Inflammatory macrophage treated with lipopolysaccharide for 1 hour (primary cell): ENCODE data around the gene LRRN4CL.
A peak's percentile ranks its signal among the peaks of the same experiment; 100 is the strongest.
"Not testable (repeated sequence)": the region's sequence is repeated elsewhere in the genome, so short reads cannot be mapped to it uniquely, and the experiment has no call there.

ENCODE experiments used
- DNase-seq, 2 donors: peaks; one replicate each; pipeline ENCODE4 v3.0.0-alpha.2; 2020 to 2022

LRRN4CL gene

DNA sequence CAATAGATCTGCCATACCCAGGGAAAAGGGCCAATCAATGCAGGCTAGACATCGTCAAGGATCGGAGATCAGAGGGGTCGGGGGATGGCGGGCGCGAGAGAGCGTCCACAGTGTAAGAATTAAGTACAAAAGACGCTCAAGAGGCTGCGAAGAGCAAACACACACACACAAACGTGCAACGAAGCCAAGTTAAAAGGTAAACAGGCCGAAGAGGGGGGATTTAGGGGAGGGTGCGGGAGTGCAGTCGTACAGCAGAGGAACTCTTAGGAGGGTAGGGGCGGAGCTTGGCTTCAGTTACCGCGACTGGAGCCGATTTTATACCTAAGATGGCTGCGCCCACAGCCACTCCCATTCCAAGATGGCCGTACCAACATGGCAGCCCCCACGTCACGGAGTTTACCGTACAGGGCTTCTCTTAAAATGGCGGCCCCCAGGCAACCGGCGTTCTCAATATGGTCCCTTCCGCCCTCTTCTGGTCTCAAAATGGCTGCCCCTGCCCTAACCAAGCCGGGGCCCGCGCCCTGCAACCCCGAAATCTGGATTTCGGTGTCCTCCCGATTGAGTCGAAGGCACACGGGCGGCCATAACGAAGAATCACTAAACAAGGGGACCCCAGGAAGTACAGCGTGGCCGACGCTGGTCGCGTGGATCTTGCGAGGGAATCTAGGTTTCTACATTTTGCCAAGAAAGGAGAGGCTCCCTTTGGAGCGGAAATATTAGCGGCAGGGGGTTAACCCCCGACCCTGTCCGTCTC lies 20.1 kb upstream of the LRRN4CL start:
- DNase-seq: peak; percentile 97 to 99

DNA sequence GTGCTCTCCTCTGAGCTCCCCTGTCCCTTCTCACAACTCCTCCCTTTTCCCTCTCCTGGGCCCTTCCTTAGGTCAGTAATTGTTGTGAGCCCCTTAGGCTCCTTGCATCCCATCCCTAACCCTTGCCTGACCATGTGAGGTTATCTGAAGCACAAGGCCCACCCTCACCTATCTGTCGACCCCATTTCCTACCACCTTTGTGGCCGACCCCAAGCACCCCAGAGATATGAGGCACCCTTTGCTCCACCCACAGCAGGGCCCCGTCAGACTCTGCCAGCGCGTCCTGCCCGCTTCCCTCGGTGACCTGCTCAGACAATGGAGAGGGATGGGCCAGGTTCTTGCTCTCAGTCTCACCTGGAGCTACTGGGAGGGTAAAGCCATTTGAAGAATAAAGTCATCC lies 19.5 kb upstream of the LRRN4CL start:
- DNase-seq: no peak

DNA sequence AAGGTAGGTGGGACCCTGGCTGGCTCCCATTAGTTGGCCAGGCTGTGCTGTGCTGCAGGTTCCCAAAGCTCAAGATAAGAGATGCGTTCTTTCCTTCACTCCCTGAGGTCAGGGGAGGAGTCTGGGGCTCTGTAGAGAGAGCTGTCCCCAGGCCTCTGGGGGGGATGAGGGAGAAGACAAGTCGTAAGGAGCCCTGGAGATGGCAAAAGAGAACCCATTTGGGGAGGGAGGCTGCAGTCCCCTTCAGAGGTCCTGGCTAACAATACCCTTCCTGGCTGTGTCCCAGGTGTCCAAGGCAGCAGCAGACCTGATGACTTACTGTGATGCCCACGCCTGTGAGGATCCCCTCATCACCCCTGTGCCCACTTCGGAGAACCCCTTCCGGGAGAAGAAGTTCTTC lies 19.1 kb upstream of the LRRN4CL start:
- no peak for DNase-seq

DNA sequence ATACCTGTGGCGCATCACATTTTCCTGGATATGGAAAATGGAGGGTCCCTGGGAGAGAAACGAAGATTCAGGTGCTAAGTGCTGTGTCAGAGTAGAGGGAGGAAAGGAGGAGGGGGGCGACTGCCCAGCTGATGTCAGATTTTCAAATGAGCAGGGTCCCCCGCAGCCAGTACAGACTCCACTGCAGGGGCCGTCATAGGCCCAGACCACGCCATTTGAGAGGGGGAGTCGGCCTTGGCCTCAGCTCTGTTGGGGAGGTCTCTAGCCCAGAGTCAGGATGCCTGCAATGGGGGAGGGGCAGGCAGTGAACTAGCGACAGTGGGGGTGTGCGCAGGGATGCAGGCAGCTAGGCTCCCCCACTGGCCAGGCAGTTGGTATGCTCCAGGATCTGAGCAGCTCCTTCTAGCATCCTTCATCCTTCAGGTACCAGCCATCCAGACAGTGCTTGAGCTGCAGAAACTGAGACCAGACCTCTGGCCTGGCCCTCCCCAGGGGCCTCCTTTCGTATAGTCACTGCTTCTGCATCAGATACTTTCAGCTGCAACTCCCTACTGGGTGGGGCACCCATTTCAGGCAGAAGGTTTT lies 18.0 kb upstream of the LRRN4CL start, which contains the start of the genes BSCL2 and GNG3:
TSS of gene BSCL2 (minus strand) at position 148 of the 585 bp plus-strand sequence. CDS start 229 bp downstream, outside the sequence.
TSS of gene GNG3 (plus strand) at position 400 of the 585 bp plus-strand sequence. CDS start 620 bp downstream, outside the sequence.
- DNase-seq: no peak

DNA sequence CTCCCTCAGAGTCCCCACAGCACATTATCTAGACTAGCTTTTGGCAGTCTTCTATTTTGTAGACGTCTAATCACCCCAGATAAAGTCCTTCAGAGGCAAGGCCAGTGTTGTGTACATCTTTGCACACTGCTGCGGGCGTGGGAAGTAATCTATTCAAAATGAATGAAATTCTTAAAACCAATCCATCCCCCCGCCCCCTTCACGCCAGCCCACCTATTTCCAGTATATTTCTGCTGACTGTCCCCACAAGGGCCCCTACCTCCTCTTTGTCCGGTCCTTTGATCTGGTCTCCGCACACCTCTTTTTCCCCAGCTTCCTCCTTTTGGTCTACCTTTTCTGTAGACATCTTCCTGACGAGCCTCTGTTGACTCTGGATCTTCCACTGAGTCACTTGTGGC lies 17.5 kb upstream of the LRRN4CL start:
- no peak for DNase-seq

DNA sequence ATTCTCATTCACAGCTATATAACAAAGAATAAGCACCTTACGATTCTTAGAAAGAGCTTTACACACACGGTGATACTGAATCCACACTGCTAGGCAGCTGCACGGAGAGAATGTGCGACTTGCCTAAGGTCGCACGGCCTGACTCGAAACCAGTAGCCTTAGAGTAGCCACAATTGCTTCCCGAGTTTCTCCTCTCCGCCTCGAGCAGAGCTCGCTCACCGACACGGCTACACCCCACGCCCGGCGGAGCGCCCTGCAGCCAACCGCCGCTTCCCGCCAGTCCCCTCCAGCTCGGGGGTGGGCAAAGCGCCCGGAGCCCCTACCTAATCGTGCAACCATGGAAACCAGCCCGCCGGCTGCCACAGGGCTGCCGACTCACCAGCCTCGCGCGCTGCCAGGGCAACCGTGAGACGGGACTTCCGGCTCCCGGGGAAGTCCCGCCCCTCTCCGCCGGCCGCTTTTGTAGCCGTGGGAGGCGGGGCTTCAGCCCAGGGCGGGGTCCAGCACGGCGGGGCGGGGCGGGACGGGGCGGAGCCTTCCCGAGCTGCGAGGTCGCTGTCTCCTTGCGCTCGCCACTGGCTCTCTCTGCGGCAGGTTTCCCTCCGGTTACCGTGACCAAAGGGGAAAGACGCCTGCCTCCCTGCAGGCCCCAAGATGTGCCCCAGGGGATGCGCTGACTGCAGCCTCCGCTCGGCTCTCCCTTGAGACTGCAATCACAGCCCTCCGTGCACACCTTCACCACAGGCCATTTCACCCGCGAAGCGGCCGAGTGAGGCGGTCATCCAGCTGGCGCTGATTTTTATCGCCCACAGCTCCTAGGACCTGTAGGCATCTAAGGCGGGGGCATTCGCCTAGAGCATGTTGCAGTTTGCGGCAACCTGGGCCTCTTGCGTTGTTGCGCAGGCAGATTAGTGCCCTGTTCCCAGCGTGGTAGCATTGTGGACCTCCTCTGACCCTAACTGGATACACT lies 16.8 kb upstream of the LRRN4CL start:
- peak; percentile 88 to 97 for DNase-seq

DNA sequence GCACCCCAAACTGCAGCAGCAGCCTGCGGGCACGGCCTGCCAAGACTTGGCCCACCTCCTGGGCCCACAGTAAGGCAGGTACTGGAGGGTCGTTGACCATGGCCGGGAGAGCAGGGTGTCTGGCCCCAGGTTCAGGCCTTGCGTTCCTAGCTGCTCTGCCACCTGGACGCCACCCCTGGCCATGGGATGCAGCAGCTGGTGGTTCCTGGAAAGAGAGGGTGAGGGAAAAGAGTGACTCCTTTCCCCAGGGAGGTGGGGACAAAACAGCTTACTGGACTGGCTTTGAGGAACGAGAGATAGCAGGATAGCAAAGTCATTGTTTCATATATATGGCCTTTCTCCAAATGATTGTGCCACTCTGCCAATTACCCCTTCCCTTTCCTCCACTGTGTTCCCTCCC lies 16.1 kb upstream of the LRRN4CL start:
- no peak for DNase-seq

DNA sequence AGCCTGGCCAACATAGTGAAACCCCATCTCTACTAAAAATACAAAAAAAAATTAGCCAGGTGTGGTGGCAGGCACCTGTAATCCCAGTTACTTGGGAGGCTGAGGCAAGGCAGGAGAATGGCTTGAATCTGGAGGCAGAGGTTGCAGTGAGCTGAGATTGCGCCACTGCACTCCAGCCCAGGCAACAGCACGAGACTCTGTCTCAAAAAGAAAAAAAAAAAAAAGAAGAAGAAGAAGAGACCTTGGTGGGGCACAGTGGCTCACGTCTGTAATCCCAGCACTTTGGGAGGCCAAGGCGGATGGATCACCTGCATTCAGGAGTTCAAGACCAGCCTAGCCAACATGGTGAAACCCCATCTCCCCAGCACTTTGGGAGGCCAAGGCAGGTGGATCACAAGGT lies 14.6 kb upstream of the LRRN4CL start:
- DNase-seq: not testable (repeated sequence)

DNA sequence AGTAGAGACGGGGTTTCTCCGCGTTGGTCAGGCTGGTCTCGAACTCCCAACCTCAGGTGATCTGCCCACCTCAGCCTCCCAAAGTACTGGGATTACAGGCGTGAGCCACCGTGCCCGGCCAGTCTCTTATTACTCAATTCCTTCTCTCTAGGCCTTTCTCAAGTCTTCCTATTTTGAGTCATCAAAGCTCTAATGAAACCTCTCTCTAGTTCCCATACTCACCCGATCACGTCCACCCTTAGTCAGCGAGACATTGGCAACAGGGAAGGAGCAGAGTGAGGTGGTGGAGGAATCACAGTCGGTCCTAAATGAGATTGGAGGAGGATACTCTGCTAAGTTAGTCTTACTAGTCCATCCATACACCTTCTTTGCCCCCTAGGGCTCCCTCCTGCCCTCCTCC lies 12.9 kb upstream of the LRRN4CL start:
- peak; percentile 87 to 91 for DNase-seq

DNA sequence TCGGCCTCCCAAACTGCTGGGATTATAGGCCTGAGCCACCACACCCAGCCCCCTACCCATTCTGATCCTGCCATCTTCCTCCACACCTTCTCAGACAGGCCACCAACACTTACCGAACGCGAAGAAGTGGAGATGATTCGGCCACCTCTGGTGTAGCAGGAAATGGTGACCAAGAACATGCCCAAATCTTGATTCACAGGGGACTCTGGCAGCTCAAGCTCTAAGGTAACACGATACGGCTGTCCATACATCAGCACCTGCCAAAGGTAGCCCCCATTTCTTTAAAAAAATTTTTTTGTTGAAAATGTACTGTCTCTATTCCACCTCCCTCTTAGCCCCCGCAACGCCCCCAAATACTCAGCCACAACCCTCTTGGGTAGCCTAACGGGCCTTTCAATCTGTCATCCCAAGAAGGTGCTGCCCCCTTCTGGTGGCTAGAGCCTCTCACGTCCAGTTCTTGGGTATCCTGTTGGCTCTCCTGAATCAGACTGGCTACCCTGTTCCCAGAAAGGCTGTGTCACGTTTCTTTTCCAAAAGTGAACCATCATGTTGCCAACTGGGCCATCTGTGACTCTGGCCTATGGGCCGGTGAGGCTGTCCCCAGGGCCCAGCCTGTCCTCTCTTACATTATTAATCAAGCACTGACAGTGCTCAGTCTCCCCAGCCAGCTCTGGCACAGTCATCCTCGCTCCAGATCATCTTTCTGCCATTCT lies 5.3 kb upstream of the LRRN4CL start:
- peak; percentile 68 to 87 for DNase-seq

DNA sequence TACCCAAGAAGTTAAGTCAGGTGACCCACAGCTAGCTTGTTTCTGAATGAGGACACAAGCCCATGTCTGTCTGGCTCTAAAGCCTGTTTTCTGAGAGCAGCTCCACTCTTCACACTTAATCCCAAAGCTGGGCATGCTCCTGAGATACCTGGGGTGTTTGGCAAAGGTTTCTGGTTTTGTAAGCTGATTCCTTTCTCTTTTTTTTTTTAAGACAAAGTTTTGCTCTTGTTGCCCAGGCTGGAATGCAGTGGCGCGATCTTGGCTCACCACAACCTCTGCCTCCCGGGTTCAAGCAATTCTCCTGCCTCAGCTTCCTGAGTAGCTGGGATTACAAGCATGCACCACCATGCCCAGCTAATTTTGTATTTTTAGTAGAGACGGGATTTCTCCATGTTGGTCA lies 4.3 kb upstream of the LRRN4CL start:
- not testable (repeated sequence) for DNase-seq

DNA sequence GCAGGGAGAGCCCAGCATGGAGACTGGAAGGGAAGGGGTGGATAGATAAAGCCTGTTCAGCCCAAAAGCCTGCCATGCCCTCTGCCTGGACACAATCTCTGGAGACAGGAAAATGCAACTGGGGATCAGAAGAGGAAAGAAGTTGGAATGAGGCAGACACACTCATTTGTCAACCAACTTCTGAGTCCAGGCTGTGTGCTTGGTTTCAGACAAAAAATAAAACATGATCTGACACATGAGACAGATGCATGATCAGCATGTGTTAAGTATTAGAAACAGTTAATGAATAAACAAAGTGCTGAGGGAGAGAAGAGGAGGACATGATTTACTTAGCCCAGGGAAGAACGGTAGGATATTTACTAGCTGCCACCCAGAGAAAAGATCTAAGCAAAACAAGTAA lies 839 bp downstream of the LRRN4CL start:
- no peak for DNase-seq

DNA sequence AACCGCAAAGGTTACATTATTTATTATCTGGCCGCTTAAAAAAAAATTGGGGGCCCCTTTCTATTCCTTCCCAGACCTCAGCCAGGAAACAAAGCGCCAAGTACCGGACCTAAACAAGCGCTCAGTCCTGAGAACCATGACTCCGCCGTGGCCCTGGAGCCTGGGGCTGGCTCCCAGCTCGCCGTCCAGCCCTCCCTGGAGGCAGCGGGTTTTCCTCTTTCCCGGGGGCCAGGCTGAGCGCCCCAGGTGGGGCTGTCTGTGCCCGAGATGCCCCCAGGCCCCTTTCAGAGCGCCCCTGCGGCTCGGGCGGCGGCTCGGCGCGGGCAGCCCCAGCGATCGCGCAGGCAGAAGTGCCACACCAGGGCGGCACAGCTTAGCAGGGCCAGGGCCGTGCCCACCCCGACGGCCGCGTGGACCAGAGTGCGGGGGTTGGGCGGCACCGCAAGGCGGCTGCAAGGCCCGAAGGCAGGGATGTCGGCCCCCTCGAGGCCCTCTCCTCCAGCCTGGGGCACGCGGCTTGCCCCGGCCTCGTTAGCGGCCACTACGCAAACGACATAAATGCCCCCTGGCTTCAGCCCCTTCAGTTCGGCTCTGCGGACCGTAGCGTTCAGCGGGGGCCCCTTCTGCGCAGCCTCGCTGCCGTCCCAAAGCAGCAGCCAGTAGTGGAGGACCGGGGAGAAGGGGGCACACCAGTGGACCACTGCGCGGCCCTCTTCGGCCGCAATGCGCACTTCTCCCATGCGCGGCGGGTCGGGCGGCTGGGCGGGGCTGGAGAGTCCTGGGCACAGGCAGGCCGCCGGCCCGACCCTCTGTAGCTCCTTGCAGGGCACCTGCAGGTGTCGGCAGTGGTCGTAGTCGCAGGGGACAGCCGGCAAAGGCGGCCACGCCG lies 1.6 kb downstream of the LRRN4CL start:
- DNase-seq: no peak

DNA sequence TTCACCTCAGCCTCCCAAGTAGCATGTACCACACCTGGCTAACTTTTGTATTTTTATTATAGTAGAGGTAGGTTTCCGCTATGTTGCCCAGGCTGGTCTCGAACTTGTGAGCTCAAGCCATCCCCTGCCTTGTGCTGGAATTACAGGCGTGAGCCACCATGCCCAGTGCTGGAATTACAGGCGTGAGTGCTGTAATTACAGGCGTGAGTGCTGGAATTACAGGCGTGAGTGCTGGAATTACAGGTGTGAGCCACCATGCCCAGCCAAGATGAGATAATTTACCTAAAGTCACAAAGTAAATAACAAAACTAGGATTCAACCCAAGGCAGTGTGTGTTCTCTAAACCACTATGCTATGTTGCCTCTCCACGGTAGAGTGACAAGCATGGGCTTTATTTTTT lies 6.8 kb downstream of the LRRN4CL start:
- DNase-seq: no peak

DNA sequence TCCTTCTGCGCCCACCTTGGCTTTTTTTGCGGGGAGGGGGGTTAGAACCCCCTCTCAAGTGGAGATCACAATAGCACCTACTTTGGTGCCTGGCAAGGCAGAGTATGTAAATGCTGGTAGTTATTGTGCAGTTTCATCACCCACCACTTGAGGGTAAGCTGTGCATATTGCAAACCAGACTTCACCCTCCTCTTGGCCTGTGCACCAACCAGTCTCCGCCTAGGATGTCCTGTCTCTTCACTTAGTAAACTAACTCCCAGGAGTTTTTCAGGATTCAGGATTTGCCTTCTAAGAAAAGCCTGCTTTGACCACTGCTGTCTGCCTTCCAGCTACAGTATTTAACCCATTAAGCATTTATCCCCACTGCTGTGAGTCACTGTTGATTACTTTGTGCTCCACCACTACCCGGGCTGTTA lies 8.5 kb downstream of the LRRN4CL start:
- DNase-seq: peak; percentile 47 to 55

DNA sequence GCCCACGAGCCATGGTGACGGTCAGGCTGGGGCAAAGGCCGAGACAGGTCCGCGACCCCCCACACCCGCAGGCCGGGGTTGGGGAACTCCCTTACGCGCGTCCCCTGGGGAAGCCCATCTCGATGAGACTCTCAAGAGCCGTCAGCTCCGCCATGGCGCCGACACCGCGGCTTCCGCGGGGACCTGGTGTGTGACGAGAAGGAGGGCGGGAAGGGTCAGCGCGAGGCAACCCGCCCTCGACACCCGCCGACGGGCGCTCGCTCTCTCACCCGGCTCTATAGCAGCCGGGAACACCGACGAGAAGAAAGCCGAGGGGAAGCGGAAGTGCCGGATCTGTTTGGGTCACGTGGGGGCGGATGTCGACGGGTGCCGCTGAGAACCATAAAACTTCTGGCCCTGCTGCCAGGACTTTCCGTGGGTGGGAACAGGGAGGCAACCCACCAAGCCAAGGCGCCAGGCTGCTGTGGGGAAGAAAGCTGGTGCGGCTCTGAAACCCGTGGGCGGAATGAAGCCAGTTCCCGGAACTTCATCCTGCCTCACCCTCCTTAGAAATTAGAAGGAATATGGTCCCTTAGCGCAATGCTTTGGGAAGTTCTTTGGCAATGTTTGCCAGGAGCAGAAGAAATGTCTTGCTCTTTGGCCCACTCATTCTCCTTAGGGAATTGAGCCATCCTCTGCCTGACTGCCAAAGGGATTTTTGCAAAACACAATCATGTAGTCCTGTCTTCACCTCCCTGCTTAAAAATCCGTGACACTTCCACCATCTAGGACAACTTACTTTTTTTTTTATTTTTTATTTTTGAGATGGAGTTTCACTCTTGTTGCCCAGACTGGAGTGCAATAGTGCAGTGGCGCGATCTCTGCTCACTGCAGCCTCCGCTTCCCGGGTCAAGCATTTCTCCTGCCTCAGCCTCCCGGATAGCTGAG lies 10.3 kb downstream of the LRRN4CL start, which contains the start of gene UBXN1:
TSS of gene UBXN1 (minus strand) at position 304 of the 927 bp plus-strand sequence. CDS start at position 154, 150 bp downstream.
- peak; percentile 97 to 98 for DNase-seq

DNA sequence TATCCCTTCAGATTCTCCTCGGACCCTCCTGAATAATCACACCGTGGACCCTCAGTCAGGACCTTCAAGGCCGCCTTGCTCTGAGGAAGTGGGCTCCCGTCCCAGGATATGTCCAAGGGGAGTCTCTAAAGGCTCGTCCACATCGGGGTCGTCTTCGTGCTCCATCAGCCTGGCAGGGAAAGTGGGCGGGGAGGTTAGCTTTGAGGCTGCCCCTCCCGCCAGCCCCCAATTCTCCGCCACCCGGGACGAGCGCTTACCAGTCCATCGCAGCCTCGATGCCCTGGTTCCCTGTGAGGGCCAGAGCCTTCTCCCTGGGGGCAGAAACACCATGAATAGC lies 10.9 kb downstream of the LRRN4CL start:
- no peak for DNase-seq

DNA sequence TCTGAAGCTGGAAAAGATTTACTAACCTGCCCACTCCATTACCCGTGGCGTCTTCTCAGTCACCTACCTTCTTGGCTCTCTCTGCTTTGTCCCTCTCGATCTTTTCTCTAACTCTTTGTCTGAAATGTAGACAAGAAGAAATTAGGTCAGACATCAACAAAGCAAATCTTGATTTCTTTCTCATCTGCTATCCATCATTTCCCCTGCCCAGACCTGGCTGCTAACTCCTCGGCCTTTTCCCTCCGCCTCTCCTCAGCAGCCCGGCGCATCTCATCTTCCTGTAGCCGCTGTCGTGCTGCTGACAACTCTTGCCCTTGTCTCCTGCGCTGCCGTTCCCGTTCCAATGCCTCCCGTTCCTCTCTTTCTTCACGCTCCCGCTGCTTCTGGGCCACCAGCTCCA lies 11.6 kb downstream of the LRRN4CL start:
- DNase-seq: no peak

DNA sequence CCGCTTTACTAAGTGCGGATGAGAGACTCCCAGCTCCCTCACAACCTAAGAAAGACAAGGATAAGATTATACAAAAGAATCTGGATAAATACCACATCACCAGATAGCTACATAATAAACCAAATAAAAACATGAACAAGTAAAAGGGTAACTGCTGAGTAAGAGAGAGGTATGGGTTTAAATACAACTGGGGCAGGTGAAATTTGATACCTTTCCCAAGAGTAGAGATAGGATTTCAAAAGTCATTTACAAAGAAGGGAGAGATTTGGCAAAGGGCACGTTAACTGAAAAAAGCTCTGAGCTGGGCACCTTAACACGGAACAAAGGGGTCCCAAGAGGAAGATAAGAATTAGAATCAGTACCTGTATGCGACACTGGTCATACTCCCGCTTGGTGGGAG lies 12.2 kb downstream of the LRRN4CL start:
- DNase-seq: no peak

DNA sequence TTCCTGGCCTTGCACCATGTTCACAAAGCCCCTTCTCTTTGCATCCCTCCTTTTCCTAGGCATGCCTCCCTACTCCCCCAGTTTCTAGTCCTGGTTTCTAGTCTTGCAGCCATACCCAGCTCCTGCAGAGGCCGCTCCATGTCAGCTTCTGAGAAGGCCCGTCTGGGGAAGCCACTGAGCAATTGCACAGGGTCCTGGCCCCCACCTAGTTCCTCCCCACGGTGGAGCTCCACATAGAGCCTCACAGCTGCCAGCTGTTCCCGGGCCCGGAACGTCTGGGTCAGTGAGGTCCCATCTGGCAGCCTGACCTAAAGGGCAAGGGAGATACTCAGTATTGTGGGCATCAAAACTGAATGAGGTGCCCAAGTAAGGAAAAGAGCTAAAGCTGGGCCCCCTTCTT lies 12.6 kb downstream of the LRRN4CL start:
- DNase-seq: no peak
